PC-9 (cell line): ENCODE results near the gene AQR. TPM values are rescaled to one million over a fixed set of nuclear protein-coding genes. Genes with fewer than 3 reads are reported as not detected.
A peak's percentile ranks its signal among the peaks of the same experiment; 100 is the strongest.

Experiments used
- BruUV-seq: library from RNA; stranded (reverse); fragments of 400-500 nt; replicated peaks from 2 replicates; lab custom pipeline; 2021; lab: Mats Ljungman, UMichigan
- CTCF ChIA-PET: fragments of 300-600 bp; sonication (Branson Sonifier 250); formaldehyde crosslinking; loops from one replicate; lab custom pipeline; 2022; ENCODE audit warnings: antibody characterized with exemption; lab: Charles Lee
- POLR2A ChIA-PET: fragments of 300-600 bp; sonication (Branson Sonifier 250); formaldehyde crosslinking; loops from one replicate; lab custom pipeline; 2022; ENCODE audit warnings: antibody characterized with exemption; ENCODE audit not compliant: unreplicated experiment; lab: Charles Lee
- DNase-seq, 2 experiments: peaks; one replicate each; pipeline versions ENCODE4 v3.0.0 to v3.0.0-alpha.2; 2015 to 2022; ENCODE audit warnings: mixed read lengths in 1 of 2
- H2AFZ ChIP-seq: fragments of 200-600 bp; sonication (generic); 2 replicates; pipeline ENCODE4 v1.8.1; 2017; ENCODE audit warnings: antibody characterized with exemption
- H3F3A ChIP-seq: fragments of 200-600 bp; sonication (generic); 2 replicates; pipeline ENCODE4 v1.8.1; 2017; ENCODE audit warnings: antibody characterized with exemption, mild to moderate bottlenecking, low read depth; ENCODE audit not compliant: insufficient read depth
- H3K27ac ChIP-seq: fragments of 200-600 bp; sonication (generic); 2 replicates; pipeline ENCODE4 v1.6.1; 2016; ENCODE audit warnings: mixed run types
- H3K27me3 ChIP-seq: fragments of 200-600 bp; sonication (generic); 2 replicates; pipeline ENCODE4 v1.6.1; 2016; ENCODE audit warnings: low read depth, mixed run types; ENCODE audit not compliant: insufficient read depth
- H3K36me3 ChIP-seq: fragments of 200-600 bp; sonication (generic); 2 replicates; pipeline ENCODE4 v1.6.1; 2016; ENCODE audit warnings: low read depth, mixed run types
- H3K4me1 ChIP-seq: fragments of 200-600 bp; sonication (generic); replicated peaks from 2 replicates; pipeline ENCODE4 v1.6.1; 2016; ENCODE audit warnings: mixed run types; ENCODE audit not compliant: insufficient read depth
- H3K4me2 ChIP-seq: fragments of 200-600 bp; sonication (generic); 2 replicates; pipeline ENCODE4 v1.6.1; 2017; ENCODE audit warnings: mixed run types
- H3K4me3 ChIP-seq: fragments of 200-600 bp; sonication (generic); 2 replicates; pipeline ENCODE4 v1.6.1; 2016; ENCODE audit warnings: mixed run types
- H3K79me2 ChIP-seq: fragments of 200-600 bp; sonication (generic); 2 replicates; pipeline ENCODE4 v1.6.1; 2017; ENCODE audit warnings: low read depth, mixed run types
- H3K9me2 ChIP-seq: fragments of 200-600 bp; sonication (generic); 2 replicates; pipeline ENCODE4 v1.8.1; 2017; ENCODE audit warnings: mild to moderate bottlenecking; ENCODE audit not compliant: insufficient read depth
- H3K9me3 ChIP-seq: fragments of 200-600 bp; sonication (generic); 2 replicates; pipeline ENCODE4 v1.8.1; 2016; ENCODE audit warnings: low read depth; ENCODE audit not compliant: insufficient read depth
- H4K20me1 ChIP-seq: fragments of 200-600 bp; sonication (generic); 2 replicates; pipeline ENCODE4 v1.8.1; 2017; ENCODE audit not compliant: insufficient read depth
- EZH2 ChIP-seq: fragments of 200-600 bp; sonication (generic); IDR thresholded peaks from 2 replicates; pipeline ENCODE4 v1.8.0; 2017; ENCODE audit warnings: antibody characterized with exemption, low read depth
- intact Hi-C: fragments of 100-400 bp; cut with micrococcal nuclease; formaldehyde crosslinking; loops from one replicate; pipeline ENCODE4 v1.10.0; 2022; ENCODE audit not compliant: unreplicated experiment
- total RNA-seq: library from RNA; stranded (reverse); gene quantifications from 2 replicates; pipeline ENCODE4 v1.2.3, GENCODE V29; 2021
- TF ChIP-seq, protein P1 (sequence below): fragments of 200-600 bp; sonication (generic); conservative IDR thresholded peaks from 2 replicates; pipeline ENCODE4 v1.6.1; 2017; ENCODE audit warnings: mixed run types, antibody characterized with exemption, mild to moderate bottlenecking, moderate library complexity

The AQR gene
- total RNA-seq, 1 experiment from 2014 or later, result 33.6 TPM

DNA sequence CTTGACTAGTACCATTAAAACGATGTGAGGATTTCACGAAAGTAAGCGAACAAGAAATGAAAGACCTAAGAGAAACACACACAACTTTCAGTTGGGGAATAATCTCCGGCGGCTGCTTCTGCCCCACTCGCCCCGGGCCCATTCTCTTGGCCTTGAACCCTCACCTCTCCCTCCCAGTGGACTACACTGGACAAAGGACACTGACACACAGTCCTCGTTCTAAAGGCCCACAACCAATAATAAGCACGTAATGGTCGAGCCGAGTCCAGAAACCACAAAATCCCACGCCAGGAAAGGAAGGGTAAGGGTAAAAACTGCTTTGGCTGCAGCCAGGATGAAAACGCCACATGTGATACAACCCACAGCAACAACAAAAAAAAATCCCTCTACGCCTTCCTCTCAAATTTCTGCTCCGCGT lies 18.1 kb upstream of the AQR start:
- peak overlapping the region; percentile 98 for H2AFZ ChIP-seq
- H3K27me3 ChIP-seq, result no peaks in the 10 kb centered on the region
- peak overlapping the region; percentile 79 for H3K27ac ChIP-seq
- peaks cover 14% of the 10 kb centered on the region for H4K20me1 ChIP-seq
- H3K9me2 ChIP-seq, result no peaks in the 10 kb centered on the region
- peaks cover 38% of the 10 kb centered on the region for H3K4me1 ChIP-seq
- H3F3A ChIP-seq, result peaks cover 14% of the 10 kb centered on the region; the same call in 1 of the 2 replicates
- peak overlapping the region; percentile 96 for H3K4me2 ChIP-seq
- peaks cover 4% of the 10 kb centered on the region; the same call in 1 of the 2 replicates for H3K36me3 ChIP-seq
- POLR2A ChIA-PET, result interaction anchor here (0.5 to 2.0 kb wide), 4 partner anchors 13 to 257 kb away, joined by 4 to 24 read pairs (median 9); partner anchors contain the start of gene AQR
- BruUV-seq, result no TSS peak
- intact Hi-C loops, result loop anchor here (1.0 to 5.0 kb wide), 3 partner anchors 18 to 90 kb away; partner anchors contain the start of gene AQR
- peaks cover 45% of the 10 kb centered on the region for H3K79me2 ChIP-seq
- CTCF ChIA-PET, result interaction anchor here (1.1 to 1.7 kb wide), 2 partner anchors 18 to 32 kb away, joined by 4 to 7 read pairs; partner anchors contain the start of gene AQR
- DNase-seq, result peak in 1 of 2 experiments; percentile 36
- peak overlapping the region; percentile 93 for H3K4me3 ChIP-seq
- no peaks in the 10 kb centered on the region for H3K9me3 ChIP-seq
- TF ChIP-seq, protein P1, sequence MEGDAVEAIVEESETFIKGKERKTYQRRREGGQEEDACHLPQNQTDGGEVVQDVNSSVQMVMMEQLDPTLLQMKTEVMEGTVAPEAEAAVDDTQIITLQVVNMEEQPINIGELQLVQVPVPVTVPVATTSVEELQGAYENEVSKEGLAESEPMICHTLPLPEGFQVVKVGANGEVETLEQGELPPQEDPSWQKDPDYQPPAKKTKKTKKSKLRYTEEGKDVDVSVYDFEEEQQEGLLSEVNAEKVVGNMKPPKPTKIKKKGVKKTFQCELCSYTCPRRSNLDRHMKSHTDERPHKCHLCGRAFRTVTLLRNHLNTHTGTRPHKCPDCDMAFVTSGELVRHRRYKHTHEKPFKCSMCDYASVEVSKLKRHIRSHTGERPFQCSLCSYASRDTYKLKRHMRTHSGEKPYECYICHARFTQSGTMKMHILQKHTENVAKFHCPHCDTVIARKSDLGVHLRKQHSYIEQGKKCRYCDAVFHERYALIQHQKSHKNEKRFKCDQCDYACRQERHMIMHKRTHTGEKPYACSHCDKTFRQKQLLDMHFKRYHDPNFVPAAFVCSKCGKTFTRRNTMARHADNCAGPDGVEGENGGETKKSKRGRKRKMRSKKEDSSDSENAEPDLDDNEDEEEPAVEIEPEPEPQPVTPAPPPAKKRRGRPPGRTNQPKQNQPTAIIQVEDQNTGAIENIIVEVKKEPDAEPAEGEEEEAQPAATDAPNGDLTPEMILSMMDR, result no peak
- no peak for TF ChIP-seq EZH2

DNA sequence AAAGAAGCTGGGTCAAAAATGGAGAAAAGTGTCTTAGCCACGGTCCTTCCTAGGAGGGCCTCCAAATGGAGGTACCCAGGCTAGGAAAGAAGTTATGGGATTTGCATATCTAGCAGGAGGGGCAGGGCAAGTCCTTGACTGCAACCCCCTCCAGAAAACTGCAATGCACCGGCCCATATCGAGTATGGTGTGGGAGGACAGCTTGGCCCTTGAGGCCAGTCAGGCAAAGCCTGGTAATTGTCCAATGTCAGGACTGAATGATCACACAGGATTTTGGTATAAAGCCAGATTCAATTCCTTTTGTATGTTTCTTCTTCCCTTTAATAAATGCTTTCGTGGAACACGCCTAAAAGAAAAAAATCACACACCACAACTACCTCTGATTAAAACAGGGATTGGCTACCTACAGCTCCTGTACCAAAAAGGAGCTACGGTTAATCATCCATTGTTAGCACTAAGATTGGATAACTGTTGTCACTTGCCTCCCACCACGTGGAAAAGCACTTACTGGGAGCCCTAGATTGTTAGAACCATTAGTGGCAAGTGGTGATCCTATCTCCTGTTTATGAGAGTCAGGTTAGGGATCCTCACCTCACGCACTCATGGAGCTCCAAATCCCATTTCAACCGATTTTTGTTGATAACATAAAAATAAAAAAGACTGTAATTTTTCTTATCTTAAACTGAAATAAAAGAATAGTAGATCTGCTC lies 17.4 kb upstream of the AQR start:
- Histone ChIP-seq H4K20me1 (peaks cover 14% of the 10 kb centered on the region), H3K9me2 (no peaks in the 10 kb centered on the region), H3K4me2 (peak overlapping the region; percentile 96), H3K27me3 (no peaks in the 10 kb centered on the region), H2AFZ (no peak overlapping the region), H3K36me3 (peaks cover 11% of the 10 kb centered on the region; the same call in 1 of the 2 replicates), H3K4me1 (peaks cover 37% of the 10 kb centered on the region), H3K79me2 (peaks cover 45% of the 10 kb centered on the region), H3F3A (peaks cover 18% of the 10 kb centered on the region; the same call in 1 of the 2 replicates), H3K27ac (peak overlapping the region; percentile 79; the same call in 1 of the 2 replicates), H3K9me3 (no peaks in the 10 kb centered on the region), H3K4me3 (peak overlapping the region; percentile 93)
- ChIA-PET CTCF (interaction anchor here (0.6 to 1.7 kb wide), 3 partner anchors 17 to 1441 kb away, joined by 3 to 7 read pairs (median 3); partner anchors contain the start of gene AQR), POLR2A (interaction anchor here (0.6 to 2.0 kb wide), 2 partner anchors 9 to 17 kb away, joined by 5 to 12 read pairs; partner anchors contain the start of gene AQR)
- intact Hi-C loops, result loop anchor here (5.0 kb wide), 2 partner anchors 75 to 90 kb away; no protein-coding TSS in a partner anchor
- TF ChIP-seq, protein P1, result no peak
- TF ChIP-seq EZH2, result no peak
- TSS peak; percentile 49 for BruUV-seq
- DNase-seq, result no peak

DNA sequence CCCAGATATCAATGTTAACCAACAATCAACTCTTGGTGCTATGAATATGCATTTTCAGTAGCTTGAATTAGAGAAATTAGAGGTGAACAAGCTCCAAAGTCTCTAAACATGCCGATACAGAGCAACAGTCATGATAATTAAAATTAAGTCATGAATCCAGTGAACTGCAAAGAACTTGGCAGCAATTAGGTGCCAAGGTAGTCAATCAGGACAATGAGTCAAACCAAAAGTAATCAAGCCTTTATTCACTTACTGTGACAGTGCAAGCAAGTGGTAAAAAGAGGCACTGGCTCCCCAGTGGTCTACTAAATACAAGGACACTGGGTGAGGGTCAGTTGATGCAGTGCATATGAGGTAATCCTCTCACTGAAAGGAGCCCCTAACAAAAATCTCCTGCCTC lies 16.8 kb upstream of the AQR start:
- H3K27me3 ChIP-seq, result no peaks in the 10 kb centered on the region
- no peak for TF ChIP-seq EZH2
- TF ChIP-seq, protein P1, result no peak
- no peaks in the 10 kb centered on the region for H3K9me2 ChIP-seq
- CTCF ChIA-PET, result interaction anchor here (0.6 kb wide), 1 partner anchor 89 kb away, joined by 3 read pairs; no protein-coding TSS in a partner anchor
- no peak overlapping the region for H2AFZ ChIP-seq
- peaks cover 31% of the 10 kb centered on the region for H3K4me1 ChIP-seq
- no peak for DNase-seq
- no peak overlapping the region for H3K27ac ChIP-seq
- peaks cover 14% of the 10 kb centered on the region for H4K20me1 ChIP-seq
- intact Hi-C loops, result loop anchor here (5.0 kb wide), 2 partner anchors 76 to 91 kb away; no protein-coding TSS in a partner anchor
- peaks cover 45% of the 10 kb centered on the region for H3K79me2 ChIP-seq
- peak overlapping the region; percentile 96 for H3K4me2 ChIP-seq
- BruUV-seq, result no TSS peak
- H3K4me3 ChIP-seq, result peak overlapping the region; percentile 93
- peaks cover 12% of the 10 kb centered on the region; the same call in 1 of the 2 replicates for H3F3A ChIP-seq
- H3K9me3 ChIP-seq, result no peaks in the 10 kb centered on the region
- POLR2A ChIA-PET, result interaction anchor here (0.6 kb wide), 1 partner anchor 10 kb away, joined by 5 read pairs; no protein-coding TSS in a partner anchor
- peaks cover 12% of the 10 kb centered on the region; the same call in 1 of the 2 replicates for H3K36me3 ChIP-seq
